Duodenal mucosa (tissue), 2 donors: ENCODE measurements around the gene GMDS.

Source experiments
- H3K27ac ChIP-seq: one replicate; pipeline ENCODE4 v1.7.0; 2013; ENCODE audit warnings: low read depth, low read length
- H3K27me3 ChIP-seq, 2 donors: one replicate each; pipeline ENCODE4 v1.7.0; 2013; ENCODE audit warnings: low read length in 2 of 2, control low read depth in 1 of 2; ENCODE audit not compliant: insufficient read depth in 2 of 2, control insufficient read depth in 1 of 2
- H3K36me3 ChIP-seq, 2 donors: one replicate each; pipeline ENCODE4 v1.7.0; 2013; ENCODE audit warnings: low read length in 2 of 2, control low read depth in 1 of 2; ENCODE audit not compliant: insufficient read depth in 2 of 2, control insufficient read depth in 1 of 2
- H3K4me1 ChIP-seq, 2 donors: one replicate each; pipeline ENCODE4 v1.7.0; 2013; ENCODE audit warnings: low read length in 2 of 2, control low read depth in 1 of 2; ENCODE audit not compliant: insufficient read depth in 2 of 2, control insufficient read depth in 1 of 2
- H3K4me3 ChIP-seq, 2 donors: one replicate each; pipeline ENCODE4 v1.7.0; 2013; ENCODE audit warnings: low read length in 2 of 2, low read depth in 1 of 2
- H3K9ac ChIP-seq, 2 donors: one replicate each; pipeline ENCODE4 v1.7.0; 2013; ENCODE audit warnings: low read length in 2 of 2, low read depth in 1 of 2
- H3K9me3 ChIP-seq, 2 donors: one replicate each; pipeline ENCODE4 v1.7.0; 2013; ENCODE audit warnings: low read length in 2 of 2, control low read depth in 1 of 2; ENCODE audit not compliant: control insufficient read depth in 1 of 2

GMDS gene

GRCh38 chr6:1947922-1948321, 297.5 kb downstream of the GMDS start:
- Histone ChIP-seq H3K9me3 (no peaks in the 10 kb centered on the region), H3K4me3 (no peak overlapping the region)

GRCh38 chr6:1946583-1946982, 298.8 kb downstream of the GMDS start:
- H3K36me3 ChIP-seq: peaks cover 0 to 35% of the 10 kb centered on the region in 2 donors
- no peaks in the 10 kb centered on the region for H3K4me1 ChIP-seq
- no peaks in the 10 kb centered on the region for H3K9me3 ChIP-seq
- H3K27me3 ChIP-seq: no peaks in the 10 kb centered on the region
- H3K27ac ChIP-seq: no peak overlapping the region
- H3K4me3 ChIP-seq: no peak overlapping the region
- H3K9ac ChIP-seq: no peak overlapping the region

More at GRCh38 chr6:1947922-1948321, 297.5 kb downstream of the GMDS start:
- H3K36me3 ChIP-seq: peaks cover 0 to 40% of the 10 kb centered on the region in 2 donors
- H3K4me1 ChIP-seq: no peaks in the 10 kb centered on the region
- no peak overlapping the region for H3K27ac ChIP-seq
- no peaks in the 10 kb centered on the region for H3K27me3 ChIP-seq
- no peak overlapping the region for H3K9ac ChIP-seq

DNA sequence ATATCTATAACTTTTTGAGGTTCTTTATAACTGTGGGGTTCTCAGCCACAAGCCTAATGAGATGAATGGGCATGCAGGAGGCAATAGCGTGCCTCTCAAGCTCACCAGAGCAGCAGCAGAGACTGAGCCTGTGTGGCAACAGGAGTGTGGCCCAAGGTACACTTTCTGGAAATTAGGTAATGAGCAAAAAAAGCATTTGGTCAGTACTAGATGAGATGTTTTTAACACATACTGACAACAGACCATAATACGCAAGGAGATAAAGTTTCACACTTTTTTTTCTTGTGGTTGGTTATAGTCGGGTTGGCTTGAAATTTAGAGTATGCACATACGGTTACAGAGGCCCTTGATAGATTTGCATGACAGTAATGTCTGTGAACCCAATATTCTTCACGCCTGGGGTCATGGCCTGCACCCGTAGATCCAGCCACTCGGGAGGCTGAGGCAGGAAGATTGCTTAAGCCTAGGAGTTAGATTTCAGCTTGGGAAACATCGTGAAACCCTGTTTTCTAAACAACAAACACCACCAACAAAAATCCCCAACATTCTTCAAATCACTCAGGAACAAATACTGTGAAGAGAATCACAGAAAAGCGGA, 300.1 kb downstream of the GMDS start:
- Histone ChIP-seq H3K9ac (no peak overlapping the region), H3K27me3 (no peaks in the 10 kb centered on the region), H3K36me3 (peaks cover 0 to 30% of the 10 kb centered on the region in 2 donors), H3K4me1 (no peaks in the 10 kb centered on the region), H3K9me3 (no peaks in the 10 kb centered on the region), H3K4me3 (no peak overlapping the region), H3K27ac (no peak overlapping the region)

- Histone ChIP-seq H3K36me3 (peaks cover 0 to 20% of the 10 kb centered on the region in 2 donors), H3K9ac (no peak overlapping the region), H3K4me3 (no peak overlapping the region), H3K4me1 (no peaks in the 10 kb centered on the region), H3K27ac (no peak overlapping the region), H3K27me3 (no peaks in the 10 kb centered on the region), H3K9me3 (no peaks in the 10 kb centered on the region)
These were observed 302.6 kb downstream of the GMDS start for GRCh38 chr6:1942834-1943233.

GRCh38 chr6:1941534-1941933, 303.9 kb downstream of the GMDS start:
- Histone ChIP-seq H3K4me1 (no peaks in the 10 kb centered on the region), H3K27ac (no peak overlapping the region), H3K9me3 (no peaks in the 10 kb centered on the region), H3K36me3 (peaks cover 0 to 12% of the 10 kb centered on the region in 2 donors), H3K27me3 (no peaks in the 10 kb centered on the region), H3K4me3 (no peak overlapping the region), H3K9ac (no peak overlapping the region)

- Histone ChIP-seq H3K4me1 (no peaks in the 10 kb centered on the region), H3K27me3 (no peaks in the 10 kb centered on the region), H3K9ac (no peak overlapping the region), H3K36me3 (peaks cover 0 to 16% of the 10 kb centered on the region in 2 donors), H3K27ac (no peak overlapping the region), H3K9me3 (peaks cover 0 to 3% of the 10 kb centered on the region in 2 donors), H3K4me3 (no peak overlapping the region)
These were observed 305.0 kb downstream of the GMDS start for GRCh38 chr6:1940381-1940780.

- Histone ChIP-seq H3K4me1 (no peaks in the 10 kb centered on the region), H3K27ac (no peak overlapping the region), H3K9me3 (peaks cover 0 to 3% of the 10 kb centered on the region in 2 donors), H3K4me3 (no peak overlapping the region), H3K36me3 (peaks cover 0 to 18% of the 10 kb centered on the region in 2 donors), H3K27me3 (no peaks in the 10 kb centered on the region), H3K9ac (no peak overlapping the region)
These were observed 312.1 kb downstream of the GMDS start for GRCh38 chr6:1933292-1933691.

- no peak overlapping the region for H3K27ac ChIP-seq
- peaks cover 0 to 25% of the 10 kb centered on the region in 2 donors for H3K36me3 ChIP-seq
- H3K4me3 ChIP-seq: no peak overlapping the region
- H3K4me1 ChIP-seq: no peaks in the 10 kb centered on the region
- H3K27me3 ChIP-seq: no peaks in the 10 kb centered on the region
- H3K9me3 ChIP-seq: peaks cover 0 to 3% of the 10 kb centered on the region in 2 donors
- no peak overlapping the region for H3K9ac ChIP-seq
These were observed 313.6 kb downstream of the GMDS start for GRCh38 chr6:1931817-1932216.

DNA sequence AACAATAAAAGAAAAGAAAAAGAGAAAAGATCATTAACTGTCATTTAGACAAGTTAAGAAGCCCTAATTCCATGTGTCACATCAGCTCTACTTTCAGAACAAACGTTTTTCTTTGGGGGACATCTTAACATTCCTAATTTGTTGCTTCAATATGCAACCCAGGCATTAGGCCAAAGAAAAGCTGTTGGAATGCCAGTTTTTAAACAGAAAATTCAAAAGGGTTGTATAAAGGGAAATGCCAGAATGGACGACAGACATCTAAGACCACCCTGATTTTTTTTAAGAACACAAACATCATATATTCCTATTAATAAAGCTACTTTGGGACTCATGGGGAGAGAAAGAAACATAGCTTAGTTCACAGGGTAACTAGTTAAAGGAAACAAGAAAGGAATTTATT, 315.0 kb downstream of the GMDS start:
- Histone ChIP-seq H3K27me3 (no peaks in the 10 kb centered on the region), H3K4me3 (no peak overlapping the region), H3K9me3 (no peaks in the 10 kb centered on the region), H3K9ac (no peak overlapping the region), H3K27ac (no peak overlapping the region), H3K4me1 (no peaks in the 10 kb centered on the region), H3K36me3 (peaks cover 0 to 17% of the 10 kb centered on the region in 2 donors)

DNA sequence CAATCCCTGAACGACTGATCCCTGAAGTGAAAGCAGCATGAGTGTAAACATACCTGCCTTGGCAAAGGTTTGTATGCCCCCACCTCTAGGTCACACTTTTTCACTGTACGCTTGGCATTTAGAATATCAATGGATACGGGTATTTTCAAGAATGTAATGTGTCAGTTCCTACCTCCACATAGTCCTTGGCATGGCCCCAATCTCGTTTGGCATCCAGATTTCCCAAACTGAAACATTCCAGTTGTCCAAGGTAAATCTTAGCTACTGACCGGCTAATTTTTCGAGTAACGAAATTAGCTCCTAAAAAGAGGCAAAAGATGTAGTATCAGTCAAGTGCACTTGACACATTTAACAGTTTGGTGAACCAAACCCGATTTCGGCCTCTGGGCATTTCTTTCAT, 315.5 kb downstream of the GMDS start:
- no peak overlapping the region for H3K27ac ChIP-seq
- no peak overlapping the region for H3K4me3 ChIP-seq

More for the DNA sequence above, 315.5 kb downstream of the GMDS start:
- Histone ChIP-seq H3K4me1 (no peaks in the 10 kb centered on the region), H3K9me3 (no peaks in the 10 kb centered on the region), H3K36me3 (peaks cover 0 to 17% of the 10 kb centered on the region in 2 donors), H3K27me3 (no peaks in the 10 kb centered on the region), H3K9ac (no peak overlapping the region)
